ENCODE measurements around the gene LCOR.

Gene LCOR

DNA sequence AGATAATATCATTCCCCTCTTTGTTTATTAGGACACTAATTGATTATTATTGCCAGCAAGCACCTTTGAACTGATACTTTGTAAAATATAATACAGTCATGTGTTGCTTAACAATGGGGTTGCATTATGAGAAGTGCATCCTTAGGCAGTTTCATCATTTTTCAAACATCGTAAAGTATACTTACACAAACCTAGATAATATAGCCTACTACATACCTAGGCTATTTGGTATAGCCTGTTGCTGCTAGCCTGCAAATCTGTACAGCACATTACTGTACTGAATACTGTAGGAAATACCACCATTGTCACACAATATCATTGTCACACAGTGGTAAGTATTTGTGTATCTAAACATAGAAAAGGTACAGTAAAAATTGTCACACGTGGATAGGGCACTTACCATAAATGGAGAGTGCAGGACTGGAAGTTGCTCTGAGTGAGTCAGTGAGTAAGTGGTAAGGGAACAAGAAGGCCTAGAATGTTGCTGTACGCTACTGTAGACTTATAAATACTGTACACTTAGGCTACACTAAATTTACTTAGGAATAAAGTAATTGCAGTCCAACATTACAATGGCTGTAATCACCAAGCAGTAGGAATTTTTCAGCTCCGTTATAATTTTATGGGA is 70.7 kb downstream of the LCOR start (continued):
- no peak for TF ChIP-seq OSR1 (CRISPR knock-in tag; IDR thresholded peaks at IDR 0.05)
- TF ChIP-seq, protein P1, sequence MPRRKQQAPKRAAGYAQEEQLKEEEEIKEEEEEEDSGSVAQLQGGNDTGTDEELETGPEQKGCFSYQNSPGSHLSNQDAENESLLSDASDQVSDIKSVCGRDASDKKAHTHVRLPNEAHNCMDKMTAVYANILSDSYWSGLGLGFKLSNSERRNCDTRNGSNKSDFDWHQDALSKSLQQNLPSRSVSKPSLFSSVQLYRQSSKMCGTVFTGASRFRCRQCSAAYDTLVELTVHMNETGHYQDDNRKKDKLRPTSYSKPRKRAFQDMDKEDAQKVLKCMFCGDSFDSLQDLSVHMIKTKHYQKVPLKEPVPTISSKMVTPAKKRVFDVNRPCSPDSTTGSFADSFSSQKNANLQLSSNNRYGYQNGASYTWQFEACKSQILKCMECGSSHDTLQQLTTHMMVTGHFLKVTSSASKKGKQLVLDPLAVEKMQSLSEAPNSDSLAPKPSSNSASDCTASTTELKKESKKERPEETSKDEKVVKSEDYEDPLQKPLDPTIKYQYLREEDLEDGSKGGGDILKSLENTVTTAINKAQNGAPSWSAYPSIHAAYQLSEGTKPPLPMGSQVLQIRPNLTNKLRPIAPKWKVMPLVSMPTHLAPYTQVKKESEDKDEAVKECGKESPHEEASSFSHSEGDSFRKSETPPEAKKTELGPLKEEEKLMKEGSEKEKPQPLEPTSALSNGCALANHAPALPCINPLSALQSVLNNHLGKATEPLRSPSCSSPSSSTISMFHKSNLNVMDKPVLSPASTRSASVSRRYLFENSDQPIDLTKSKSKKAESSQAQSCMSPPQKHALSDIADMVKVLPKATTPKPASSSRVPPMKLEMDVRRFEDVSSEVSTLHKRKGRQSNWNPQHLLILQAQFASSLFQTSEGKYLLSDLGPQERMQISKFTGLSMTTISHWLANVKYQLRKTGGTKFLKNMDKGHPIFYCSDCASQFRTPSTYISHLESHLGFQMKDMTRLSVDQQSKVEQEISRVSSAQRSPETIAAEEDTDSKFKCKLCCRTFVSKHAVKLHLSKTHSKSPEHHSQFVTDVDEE (CRISPR knock-in tag; IDR thresholded peaks at IDR 0.05), result no peak

DNA sequence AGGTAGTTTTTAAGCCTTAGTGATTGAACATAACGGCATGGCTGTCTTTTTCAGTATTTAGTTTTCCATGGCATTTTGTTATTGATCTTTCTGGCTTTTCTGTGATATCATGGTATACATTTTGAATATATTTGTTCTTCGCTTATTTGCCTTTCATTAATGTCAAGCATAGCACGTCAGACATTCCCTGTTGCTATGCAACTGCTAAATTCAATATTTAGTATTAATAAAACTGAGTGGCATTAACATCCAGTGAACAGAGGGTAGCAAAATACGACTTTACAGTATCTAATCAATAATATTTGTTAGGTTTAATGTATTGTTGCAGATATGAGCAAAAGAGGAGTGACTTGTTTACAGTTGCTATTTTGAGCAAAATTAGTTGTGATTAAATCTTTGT is 72.5 kb downstream of the LCOR start:
- TF ChIP-seq ISL1 (CRISPR knock-in tag; IDR thresholded peaks at IDR 0.05) (no peak), SNAI2 (CRISPR knock-in tag; IDR thresholded peaks at IDR 0.05) (no peak), TOX (CRISPR knock-in tag; IDR thresholded peaks at IDR 0.05; ENCODE audit: borderline replicate concordance) (no peak), TCF4 (CRISPR knock-in tag; IDR thresholded peaks at IDR 0.05; ENCODE audit: borderline replicate concordance) (no peak)
- TF ChIP-seq, protein P2, sequence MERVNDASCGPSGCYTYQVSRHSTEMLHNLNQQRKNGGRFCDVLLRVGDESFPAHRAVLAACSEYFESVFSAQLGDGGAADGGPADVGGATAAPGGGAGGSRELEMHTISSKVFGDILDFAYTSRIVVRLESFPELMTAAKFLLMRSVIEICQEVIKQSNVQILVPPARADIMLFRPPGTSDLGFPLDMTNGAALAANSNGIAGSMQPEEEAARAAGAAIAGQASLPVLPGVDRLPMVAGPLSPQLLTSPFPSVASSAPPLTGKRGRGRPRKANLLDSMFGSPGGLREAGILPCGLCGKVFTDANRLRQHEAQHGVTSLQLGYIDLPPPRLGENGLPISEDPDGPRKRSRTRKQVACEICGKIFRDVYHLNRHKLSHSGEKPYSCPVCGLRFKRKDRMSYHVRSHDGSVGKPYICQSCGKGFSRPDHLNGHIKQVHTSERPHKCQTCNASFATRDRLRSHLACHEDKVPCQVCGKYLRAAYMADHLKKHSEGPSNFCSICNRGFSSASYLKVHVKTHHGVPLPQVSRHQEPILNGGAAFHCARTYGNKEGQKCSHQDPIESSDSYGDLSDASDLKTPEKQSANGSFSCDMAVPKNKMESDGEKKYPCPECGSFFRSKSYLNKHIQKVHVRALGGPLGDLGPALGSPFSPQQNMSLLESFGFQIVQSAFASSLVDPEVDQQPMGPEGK (CRISPR knock-in tag; IDR thresholded peaks at IDR 0.05; ENCODE audit: borderline replicate concordance), result no peak
- TF ChIP-seq, protein P1 (CRISPR knock-in tag; IDR thresholded peaks at IDR 0.05), result no peak
- ATAC-seq, result no peak

DNA sequence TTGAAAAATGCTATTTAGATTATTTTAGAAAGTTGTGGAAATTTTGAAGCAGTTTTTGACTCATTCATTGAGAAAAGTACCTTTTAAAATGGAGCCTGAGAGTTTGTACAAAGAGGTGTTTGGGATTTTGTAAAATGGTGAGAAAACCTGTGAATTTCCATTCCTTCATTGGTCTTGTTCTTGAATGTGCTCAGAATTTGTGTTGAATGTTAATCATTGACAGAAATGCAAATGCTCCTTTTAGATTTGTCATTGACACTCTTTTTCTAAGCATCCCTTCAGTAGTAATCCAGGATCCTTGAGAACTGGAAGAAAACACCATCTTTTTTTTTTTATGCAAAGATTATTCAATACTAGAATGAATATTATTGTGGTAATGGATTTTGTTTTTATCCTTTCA is 74.8 kb downstream of the LCOR start:
- TF ChIP-seq TOX (CRISPR knock-in tag; IDR thresholded peaks at IDR 0.05; ENCODE audit: borderline replicate concordance) (no peak), PPARA (CRISPR knock-in tag; IDR thresholded peaks at IDR 0.05; ENCODE audit: borderline replicate concordance) (no peak), GLIS3 (CRISPR knock-in tag; IDR thresholded peaks at IDR 0.05) (no peak), ZFP3 (CRISPR knock-in tag; IDR thresholded peaks at IDR 0.05) (no peak), RARB (CRISPR knock-in tag; IDR thresholded peaks at IDR 0.05) (no peak), ARNTL (CRISPR knock-in tag; IDR thresholded peaks at IDR 0.05; ENCODE audit: borderline replicate concordance, low read depth) (no peak), SNAI2 (CRISPR knock-in tag; IDR thresholded peaks at IDR 0.05) (no peak), ISL1 (CRISPR knock-in tag; IDR thresholded peaks at IDR 0.05) (no peak), ZC3H10 (CRISPR knock-in tag; IDR thresholded peaks at IDR 0.05) (no peak), ZNF565 (CRISPR knock-in tag; conservative IDR thresholded peaks at IDR 0.05; ENCODE audit: low read depth) (no peak), BACH2 (CRISPR knock-in tag; IDR thresholded peaks at IDR 0.05; ENCODE audit: borderline replicate concordance) (no peak)
- TF ChIP-seq, protein P3, sequence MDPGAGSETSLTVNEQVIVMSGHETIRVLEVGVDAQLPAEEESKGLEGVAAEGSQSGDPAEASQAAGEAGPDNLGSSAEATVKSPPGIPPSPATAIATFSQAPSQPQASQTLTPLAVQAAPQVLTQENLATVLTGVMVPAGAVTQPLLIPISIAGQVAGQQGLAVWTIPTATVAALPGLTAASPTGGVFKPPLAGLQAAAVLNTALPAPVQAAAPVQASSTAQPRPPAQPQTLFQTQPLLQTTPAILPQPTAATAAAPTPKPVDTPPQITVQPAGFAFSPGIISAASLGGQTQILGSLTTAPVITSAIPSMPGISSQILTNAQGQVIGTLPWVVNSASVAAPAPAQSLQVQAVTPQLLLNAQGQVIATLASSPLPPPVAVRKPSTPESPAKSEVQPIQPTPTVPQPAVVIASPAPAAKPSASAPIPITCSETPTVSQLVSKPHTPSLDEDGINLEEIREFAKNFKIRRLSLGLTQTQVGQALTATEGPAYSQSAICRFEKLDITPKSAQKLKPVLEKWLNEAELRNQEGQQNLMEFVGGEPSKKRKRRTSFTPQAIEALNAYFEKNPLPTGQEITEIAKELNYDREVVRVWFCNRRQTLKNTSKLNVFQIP (CRISPR knock-in tag; IDR thresholded peaks at IDR 0.05; ENCODE audit: borderline replicate concordance, low read depth), result no peak
- TF ChIP-seq, protein P4, sequence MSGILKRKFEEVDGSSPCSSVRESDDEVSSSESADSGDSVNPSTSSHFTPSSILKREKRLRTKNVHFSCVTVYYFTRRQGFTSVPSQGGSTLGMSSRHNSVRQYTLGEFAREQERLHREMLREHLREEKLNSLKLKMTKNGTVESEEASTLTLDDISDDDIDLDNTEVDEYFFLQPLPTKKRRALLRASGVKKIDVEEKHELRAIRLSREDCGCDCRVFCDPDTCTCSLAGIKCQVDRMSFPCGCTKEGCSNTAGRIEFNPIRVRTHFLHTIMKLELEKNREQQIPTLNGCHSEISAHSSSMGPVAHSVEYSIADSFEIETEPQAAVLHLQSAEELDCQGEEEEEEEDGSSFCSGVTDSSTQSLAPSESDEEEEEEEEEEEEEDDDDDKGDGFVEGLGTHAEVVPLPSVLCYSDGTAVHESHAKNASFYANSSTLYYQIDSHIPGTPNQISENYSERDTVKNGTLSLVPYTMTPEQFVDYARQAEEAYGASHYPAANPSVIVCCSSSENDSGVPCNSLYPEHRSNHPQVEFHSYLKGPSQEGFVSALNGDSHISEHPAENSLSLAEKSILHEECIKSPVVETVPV (CRISPR knock-in tag; IDR thresholded peaks at IDR 0.05), result no peak
- ATAC-seq, result no peak

All from SK-N-SH treated with all-trans-retinoic acid at 6 μM for 48 hours (cell line).